Erythroblast (primary cell): Measurements from ENCODE around the gene SCG5.

Experiments
- DNase-seq, 2 experiments: peaks; one replicate each; lab custom pipeline; 2025; lab: John Stamatoyannopoulos, UW
- GATA1 ChIP-seq: IDR thresholded peaks from 2 replicates; pipeline ENCODE4 v1.6.1; 2011; ENCODE audit warnings: low read depth, mild to moderate bottlenecking, control low read depth, low read length, moderate library complexity
- POLR2A ChIP-seq: IDR thresholded peaks from 2 replicates; pipeline ENCODE4 v1.6.1; 2011; ENCODE audit warnings: mild to moderate bottlenecking, low read length

The SCG5 gene

GRCh38 chr15:32690941-32691688 lies 49.6 kb downstream of the SCG5 start:
- DNase-seq, result no peak
- TF ChIP-seq GATA1, result no peak
- TF ChIP-seq POLR2A, result no peak

GRCh38 chr15:32691689-32692038 lies 50.2 kb downstream of the SCG5 start:
- DNase-seq, result no peak
- no peak for TF ChIP-seq POLR2A
- no peak for TF ChIP-seq GATA1

DNA sequence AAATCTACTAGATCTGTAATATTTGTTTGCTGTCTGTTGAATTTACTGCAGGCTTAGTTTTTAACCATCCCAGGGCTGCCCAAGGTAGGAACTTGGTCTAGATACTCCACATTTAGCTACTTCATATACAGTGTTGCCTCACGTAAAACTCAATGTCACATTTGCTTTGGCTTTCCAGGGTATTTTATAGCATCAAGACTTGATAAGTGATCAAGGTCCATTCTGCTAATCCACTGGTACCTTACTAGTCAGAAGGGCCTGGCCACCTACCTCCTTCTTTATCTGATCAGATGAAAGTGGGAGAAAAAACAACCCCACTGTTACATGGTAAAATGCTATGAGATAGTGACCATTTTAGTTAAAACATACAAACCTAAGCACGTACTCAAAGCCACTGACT lies 50.8 kb downstream of the SCG5 start:
- TF ChIP-seq POLR2A, result no peak
- TF ChIP-seq GATA1, result no peak
- no peak for DNase-seq

- TF ChIP-seq GATA1 (no peak), POLR2A (no peak)
- DNase-seq, result no peak
Measured at GRCh38 chr15:32694222-32694983, 52.9 kb downstream of the SCG5 start.

DNA sequence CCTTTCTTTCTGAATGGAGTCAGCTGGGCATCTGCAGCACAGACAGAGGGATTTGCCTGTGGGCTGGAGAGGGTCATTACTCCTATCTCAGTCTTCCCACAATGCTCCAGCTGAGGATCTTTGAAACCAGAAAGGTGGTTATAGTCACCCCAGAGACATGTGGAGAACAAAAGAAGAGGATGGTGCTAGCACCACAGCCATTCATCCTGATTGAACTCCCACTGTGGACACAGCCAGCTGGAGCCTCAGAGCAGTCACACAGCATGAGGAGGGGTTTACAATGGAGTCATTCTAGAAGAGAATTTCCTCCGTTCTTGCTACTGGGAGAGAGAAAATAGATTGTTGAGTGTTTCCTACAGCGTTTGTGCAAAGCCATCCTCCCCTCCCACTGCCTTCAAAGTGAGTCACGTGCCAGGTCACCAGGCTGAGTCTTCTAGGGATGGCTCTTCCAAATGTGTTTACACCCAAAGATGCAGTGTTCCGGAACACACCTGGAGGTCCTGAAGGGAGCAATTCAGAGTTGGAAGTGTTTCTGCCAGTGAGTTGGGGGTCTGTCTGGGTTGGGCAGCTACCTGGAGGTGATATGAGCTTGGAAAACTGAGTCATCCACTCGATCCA lies 57.4 kb downstream of the SCG5 start:
- TF ChIP-seq GATA1, result no peak
- no peak for TF ChIP-seq POLR2A
- DNase-seq, result no peak

DNA sequence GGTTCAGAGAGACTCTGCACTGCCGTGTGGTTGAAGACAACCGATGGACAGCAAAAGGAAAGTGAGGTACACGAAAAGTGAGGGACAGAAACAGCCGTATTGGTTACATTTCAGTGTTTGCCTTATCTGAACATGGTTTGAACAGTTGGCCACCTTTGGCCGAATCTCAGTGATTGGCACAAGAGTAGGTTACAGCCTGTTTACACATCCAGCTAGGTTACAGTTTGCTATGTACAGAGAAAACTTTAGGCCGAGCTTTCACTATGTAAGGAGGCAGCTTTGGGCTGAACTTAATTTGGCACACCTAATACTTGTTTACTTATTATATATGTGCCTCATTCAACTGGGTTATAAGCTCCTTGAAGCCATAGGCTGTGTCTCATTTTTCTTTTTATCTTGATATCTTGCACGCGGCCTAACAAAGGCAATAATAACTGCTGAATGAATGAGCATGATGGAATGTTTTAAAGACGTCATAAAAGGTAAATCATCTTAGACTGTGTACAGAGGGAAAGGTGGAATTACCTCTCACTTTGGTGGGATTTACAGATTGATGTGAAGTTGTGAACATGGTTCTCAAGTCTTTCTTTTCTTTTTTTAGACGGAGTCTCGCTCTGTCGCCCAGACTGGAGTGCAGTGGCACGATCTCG lies 59.1 kb downstream of the SCG5 start:
- DNase-seq, result no peak
- TF ChIP-seq GATA1, result no peak
- TF ChIP-seq POLR2A, result no peak

- TF ChIP-seq POLR2A, result no peak
- no peak for TF ChIP-seq GATA1
- no peak for DNase-seq
Measured at GRCh38 chr15:32701863-32702262, 60.4 kb downstream of the SCG5 start.

DNA sequence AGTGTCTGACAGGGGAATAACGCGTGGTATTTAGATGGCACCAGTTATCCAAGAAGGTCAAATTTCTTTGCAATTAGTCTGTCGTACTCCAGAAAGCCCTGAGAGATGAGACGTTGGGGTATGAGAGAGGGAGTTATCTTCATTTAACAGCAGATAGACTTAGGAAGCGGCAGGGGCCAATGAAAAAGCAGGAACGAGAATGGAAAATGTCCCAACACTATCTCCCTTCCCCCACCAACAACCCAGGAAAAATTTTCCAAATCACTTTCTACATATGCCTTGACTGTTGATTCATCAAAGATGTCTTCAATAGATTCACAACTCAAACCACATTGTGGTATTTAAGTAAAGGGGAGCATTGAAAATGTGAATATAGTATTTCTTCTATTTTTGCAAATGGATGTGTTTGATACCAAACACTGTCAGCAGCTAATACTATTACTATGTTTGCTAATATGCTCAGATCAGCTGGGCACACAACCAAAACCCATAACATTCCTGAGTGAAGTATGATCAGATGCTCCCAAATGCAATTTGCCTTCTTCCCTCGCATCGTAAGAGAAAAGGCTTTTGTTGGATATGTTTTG lies 63.0 kb downstream of the SCG5 start:
- TF ChIP-seq GATA1, result no peak
- no peak for TF ChIP-seq POLR2A
- DNase-seq, result no peak

DNA sequence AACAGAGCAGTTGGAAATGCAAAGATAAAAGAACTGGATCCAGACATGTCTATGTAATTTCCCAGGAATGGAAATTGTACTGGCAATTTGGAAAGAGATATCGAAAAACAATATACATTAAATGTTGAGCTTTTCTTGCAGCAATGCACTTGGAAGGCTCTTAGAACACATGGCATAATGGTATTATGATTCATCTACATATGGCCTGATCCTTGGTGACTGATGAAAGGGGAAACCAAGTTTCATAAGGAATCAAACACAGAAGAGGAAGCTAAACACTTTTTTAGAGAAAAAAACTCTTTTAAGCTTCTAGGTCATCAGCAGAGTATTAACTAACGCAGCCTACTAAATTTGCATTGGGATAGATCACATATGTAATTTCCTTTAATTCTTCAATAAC lies 63.9 kb downstream of the SCG5 start:
- no peak for DNase-seq
- no peak for TF ChIP-seq POLR2A
- TF ChIP-seq GATA1, result no peak

GRCh38 chr15:32706704-32707103 lies 65.2 kb downstream of the SCG5 start:
- TF ChIP-seq GATA1 (no peak), POLR2A (no peak)
- DNase-seq, result no peak

- no peak for TF ChIP-seq GATA1
- no peak for TF ChIP-seq POLR2A
- no peak for DNase-seq
Measured at GRCh38 chr15:32707436-32707835, 65.9 kb downstream of the SCG5 start.

DNA sequence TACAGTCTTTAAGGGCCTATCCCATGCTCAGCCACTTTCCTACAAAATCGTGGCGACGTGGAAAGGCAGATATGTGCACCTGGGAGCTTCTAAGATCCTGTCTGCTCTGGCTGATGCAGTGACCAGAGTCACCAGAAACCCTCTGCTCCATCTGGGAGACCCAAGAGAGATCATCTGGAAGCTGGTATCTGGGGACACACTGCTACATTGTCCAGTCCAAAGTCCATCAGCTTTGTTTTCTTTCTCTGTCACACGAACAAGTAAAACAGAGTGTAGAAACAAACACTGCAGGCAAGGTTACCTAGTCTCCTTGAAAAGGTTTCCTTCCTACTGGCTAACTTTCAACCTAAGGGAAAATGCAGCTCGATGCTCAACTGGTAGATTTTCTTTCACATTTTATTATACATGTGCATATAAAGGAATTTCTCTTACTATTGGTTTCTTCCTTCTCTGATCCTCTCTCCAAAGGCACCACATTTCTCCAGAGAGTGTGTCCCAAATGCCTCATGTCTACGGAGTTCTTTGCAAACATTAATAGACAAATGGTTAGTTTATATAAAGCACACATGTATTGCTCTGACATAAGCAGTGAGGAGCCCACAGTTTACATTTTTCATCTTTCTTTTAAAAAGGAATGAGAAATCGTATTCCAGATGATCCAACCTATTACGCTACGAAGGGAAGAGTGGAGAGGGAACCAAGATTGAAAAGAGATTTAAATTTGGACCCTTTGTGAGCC lies 68.0 kb downstream of the SCG5 start:
- DNase-seq, result no peak
- TF ChIP-seq GATA1, result no peak
- no peak for TF ChIP-seq POLR2A

- TF ChIP-seq GATA1 (no peak), POLR2A (no peak)
- DNase-seq, result no peak
Measured at GRCh38 chr15:32715276-32715675, 73.8 kb downstream of the SCG5 start.
